Measurements from ENCODE around the gene PNPLA8.

PNPLA8 gene

DNA sequence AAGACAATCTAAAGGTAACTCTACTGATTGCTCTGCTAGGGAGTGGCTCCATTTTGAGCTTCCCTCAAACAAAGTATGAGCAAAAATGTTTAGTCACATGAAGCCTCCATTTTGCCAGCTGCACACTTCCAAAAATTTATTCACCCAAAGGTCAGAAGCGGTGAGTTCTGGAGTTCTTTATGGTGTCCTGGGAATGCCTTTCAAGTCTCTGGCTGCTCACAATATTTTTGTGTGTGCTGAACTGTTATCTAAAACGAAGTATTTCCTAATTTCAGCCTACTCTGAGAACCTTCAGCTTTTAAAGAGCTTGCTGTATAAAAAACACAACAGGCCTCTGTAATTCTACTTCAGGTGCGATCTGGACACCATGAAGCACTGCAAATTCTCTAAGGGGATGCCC is 85.3 kb downstream of the PNPLA8 start:
- DNase-seq, result no peak

DNA sequence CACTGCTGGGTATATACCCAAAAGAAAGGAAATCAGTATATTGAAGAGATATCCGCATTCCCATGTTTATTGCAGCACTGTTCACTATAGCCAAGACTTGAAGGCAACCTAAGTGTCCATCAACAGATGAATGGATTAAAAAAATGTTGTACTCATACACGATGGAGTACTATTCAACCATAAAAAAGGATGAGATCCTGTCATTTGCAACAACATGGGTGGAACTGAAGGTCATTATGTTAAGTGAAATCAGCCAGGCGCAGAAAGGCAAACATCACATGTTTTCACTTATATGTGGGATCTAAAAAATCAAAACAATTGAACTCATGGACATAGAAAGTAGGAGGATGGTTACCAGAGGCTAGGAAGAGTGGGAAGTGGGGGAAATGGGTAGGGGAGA is 89.0 kb downstream of the PNPLA8 start:
- DNase-seq, result no peak

DNA sequence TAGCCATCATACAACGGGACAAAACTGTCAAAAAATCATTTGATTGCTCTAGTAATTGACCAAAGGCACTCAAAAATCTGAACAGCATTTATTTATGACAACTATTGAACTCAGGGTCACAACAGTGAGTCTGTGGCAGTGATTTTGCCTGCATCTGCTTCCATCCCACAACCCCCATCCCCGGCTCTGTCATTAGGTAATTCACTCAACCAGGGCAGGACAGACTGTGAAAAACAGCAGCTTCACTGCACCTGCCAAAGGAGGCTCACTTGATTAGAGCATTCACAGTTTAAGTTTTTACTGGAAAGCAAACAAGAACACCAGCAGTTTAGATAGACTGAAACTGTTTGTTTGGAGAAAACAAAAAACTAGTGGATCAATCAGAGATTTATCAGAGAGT is 91.9 kb downstream of the PNPLA8 start:
- no peak for DNase-seq

DNA sequence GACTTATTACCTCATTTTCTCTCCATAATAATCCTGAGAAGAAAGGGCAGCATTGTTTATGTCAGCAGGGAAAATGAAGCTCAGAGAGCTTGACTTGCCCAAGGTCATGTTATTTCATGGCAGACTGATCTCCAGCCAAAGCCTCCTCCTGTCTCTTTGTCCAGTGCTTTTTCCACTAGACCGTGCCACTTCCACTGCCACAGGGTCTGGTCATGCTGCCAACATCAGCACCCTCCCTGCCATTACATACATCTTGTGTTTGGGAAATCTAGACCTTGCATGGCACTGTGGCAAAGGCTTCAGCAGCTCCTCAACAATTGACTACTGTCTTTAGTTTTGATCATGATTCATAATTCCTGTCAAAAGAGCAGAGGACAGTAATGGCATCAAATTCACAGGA is 94.8 kb downstream of the PNPLA8 start:
- DNase-seq, result no peak

DNA sequence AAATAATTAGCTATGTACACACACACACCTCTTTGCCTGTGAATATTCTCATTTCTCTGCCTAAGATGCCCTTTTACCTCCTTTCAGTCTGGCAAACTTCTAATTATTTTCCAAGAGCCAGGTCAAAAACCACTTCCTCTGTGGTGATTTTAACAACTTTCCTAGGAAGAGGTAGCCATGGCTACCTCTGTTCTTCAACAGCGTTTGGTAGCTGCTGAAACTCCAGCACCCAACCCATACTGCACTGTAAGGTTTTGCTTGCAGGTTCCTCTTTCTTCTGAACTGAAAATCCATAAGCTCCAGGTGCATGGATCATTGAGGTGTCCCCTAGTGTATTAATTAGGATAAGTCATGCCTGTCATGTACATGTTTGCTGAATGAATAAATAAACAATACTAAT is 95.3 kb downstream of the PNPLA8 start:
- no peak for DNase-seq

DNA sequence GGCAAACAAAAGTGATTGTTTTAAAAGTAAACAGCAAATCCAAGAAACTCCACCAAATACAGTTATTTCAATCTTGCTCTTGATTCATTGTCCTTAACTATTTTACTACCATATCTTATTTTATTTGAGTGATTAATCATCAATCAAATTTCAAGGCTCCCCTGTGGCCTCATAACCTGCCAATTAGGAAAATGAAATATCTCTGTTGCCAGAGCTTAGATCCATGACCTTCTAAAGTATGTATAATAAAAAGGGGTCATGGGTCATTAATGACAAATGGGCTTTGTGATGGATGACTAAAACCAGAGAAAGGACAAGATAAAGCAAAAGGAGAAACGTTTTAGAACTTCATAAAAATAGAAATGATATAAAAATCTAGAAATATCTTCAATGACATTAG is 98.2 kb downstream of the PNPLA8 start:
- DNase-seq, result no peak

DNA sequence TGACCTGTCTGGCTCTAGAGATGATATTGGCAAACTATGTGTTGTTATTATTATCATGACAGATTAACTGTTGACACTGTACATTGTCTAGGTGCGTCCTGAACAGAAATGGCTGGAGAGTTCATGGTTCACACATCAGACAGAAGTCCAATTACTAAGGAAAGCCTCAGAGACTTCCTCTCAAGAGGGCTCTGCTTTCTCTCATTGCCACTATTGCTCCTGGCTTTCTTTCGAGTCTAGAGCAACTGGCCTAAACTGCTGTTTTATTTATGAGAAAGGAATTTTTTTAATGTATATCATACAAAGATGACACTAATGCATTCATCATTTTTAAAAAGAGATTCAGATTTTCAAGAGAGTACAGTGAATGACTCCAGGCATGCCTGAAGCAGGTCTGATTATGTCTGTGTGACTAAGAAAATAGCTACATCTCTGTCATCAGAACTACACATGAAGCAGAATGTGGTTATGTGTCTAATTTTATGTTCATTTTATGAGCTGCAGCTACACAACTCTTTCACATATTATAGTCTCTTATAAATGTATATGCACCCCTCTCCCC is 100.1 kb downstream of the PNPLA8 start:
- DNase-seq, result no peak

DNA sequence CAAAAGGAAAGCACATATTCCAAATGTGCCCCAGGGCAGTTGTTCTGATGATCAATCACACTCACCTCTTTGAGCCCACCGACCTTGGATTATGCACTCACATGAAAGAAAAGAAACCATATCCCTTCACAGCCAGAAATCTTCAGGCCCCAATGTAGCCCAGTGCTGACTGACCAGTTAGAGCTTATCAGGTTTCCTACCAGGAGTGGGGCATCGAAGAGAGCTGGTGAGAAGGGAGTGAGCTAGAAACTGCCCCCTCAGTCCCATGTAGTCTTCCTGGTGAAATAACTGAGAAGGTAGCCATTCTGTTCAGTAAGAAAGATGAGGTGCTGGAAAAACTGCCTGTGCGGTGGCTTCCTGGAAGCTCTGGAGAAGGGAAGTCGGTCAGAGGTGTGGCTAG is 101.9 kb downstream of the PNPLA8 start:
- no peak for DNase-seq

DNA sequence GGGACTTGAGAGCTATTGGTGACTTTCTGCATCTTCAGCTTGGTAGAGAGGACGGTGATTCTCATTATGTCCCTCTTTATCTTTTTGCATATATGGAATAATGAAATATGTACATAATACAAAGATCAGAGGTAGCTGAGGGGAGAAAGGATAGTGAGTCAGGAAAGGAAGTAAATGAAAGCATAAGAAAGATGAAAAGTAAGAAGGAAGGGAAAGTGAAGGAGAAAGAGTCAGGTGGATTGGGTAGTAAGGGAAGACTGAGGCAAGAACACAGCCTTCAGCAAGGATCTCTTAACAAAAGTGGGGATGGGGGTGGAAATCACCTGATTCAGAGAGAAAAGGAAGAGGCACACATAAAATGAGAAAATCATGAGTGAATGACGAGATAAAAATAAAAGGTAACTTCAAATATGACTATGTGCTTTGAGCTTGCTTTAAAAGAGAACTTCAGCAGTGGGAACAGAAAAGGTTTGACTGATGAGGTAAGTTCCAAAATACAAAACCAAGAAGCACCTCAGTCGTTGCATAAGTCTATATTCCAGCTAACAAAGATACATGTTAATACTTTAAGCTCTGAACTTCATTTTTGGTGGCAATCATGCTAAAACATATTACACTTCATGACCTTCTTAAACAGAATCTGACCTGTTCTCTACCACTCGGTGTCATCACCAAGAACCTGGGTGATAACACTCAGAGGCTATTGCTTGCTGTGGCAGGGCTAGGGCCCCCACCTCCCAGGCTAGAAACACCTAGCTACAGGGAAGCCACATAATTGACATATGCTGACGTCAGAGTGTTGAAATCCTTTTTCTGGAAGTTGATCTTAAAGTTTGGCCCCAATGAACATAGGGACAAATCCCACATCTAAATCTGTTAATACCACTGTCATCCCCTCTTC is 102.6 kb downstream of the PNPLA8 start:
- DNase-seq, result no peak

DNA sequence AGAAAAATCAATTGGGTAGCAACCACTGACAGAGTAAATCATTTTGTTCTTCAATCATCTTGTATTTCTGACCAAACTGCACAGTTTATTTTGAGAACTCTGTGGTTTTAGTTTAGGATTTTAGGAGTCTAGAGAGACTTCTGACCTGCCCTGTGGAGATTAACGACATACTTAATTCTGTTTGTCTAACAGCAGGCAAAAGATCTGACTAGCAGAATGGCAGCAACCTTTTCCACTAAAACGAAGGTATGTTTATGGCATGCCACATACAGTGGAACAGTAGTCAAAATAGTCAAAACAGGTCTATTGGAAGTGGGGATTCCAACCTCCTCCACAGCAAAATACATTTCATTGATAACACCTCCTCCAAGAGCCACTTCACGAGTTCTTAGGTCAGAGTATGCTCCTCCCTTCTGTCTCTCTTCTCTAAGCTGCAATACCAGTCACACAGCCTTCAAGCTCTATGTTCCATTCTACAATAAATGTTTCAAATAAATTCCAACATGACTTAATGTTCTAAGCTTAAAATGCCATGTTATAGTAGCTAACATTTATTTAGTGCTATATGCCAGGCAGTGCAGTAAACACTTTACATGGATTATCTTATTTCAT is 104.1 kb downstream of the PNPLA8 start:
- no peak for DNase-seq

Data from fibroblast of skin of right quadriceps (primary cell).